Measurements from ENCODE around the gene METTL15.
A peak's percentile ranks its signal among the peaks of the same experiment; 100 is the strongest.

GRCh38 chr11:28346209-28346608 is 238.0 kb downstream of the METTL15 start:
- TF ChIP-seq POLR2A (IDR thresholded peaks at IDR 0.05; ENCODE audit: low read length) = no peak
- TF ChIP-seq, protein P1, sequence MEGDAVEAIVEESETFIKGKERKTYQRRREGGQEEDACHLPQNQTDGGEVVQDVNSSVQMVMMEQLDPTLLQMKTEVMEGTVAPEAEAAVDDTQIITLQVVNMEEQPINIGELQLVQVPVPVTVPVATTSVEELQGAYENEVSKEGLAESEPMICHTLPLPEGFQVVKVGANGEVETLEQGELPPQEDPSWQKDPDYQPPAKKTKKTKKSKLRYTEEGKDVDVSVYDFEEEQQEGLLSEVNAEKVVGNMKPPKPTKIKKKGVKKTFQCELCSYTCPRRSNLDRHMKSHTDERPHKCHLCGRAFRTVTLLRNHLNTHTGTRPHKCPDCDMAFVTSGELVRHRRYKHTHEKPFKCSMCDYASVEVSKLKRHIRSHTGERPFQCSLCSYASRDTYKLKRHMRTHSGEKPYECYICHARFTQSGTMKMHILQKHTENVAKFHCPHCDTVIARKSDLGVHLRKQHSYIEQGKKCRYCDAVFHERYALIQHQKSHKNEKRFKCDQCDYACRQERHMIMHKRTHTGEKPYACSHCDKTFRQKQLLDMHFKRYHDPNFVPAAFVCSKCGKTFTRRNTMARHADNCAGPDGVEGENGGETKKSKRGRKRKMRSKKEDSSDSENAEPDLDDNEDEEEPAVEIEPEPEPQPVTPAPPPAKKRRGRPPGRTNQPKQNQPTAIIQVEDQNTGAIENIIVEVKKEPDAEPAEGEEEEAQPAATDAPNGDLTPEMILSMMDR (IDR thresholded peaks at IDR 0.05) = no peak
- TF ChIP-seq, protein P2, sequence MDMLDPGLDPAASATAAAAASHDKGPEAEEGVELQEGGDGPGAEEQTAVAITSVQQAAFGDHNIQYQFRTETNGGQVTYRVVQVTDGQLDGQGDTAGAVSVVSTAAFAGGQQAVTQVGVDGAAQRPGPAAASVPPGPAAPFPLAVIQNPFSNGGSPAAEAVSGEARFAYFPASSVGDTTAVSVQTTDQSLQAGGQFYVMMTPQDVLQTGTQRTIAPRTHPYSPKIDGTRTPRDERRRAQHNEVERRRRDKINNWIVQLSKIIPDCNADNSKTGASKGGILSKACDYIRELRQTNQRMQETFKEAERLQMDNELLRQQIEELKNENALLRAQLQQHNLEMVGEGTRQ (IDR thresholded peaks at IDR 0.05) = no peak
- TF ChIP-seq, protein P3, sequence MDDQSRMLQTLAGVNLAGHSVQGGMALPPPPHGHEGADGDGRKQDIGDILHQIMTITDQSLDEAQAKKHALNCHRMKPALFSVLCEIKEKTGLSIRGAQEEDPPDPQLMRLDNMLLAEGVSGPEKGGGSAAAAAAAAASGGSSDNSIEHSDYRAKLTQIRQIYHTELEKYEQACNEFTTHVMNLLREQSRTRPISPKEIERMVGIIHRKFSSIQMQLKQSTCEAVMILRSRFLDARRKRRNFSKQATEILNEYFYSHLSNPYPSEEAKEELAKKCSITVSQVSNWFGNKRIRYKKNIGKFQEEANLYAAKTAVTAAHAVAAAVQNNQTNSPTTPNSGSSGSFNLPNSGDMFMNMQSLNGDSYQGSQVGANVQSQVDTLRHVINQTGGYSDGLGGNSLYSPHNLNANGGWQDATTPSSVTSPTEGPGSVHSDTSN (IDR thresholded peaks at IDR 0.05) = no peak
- no peak for TF ChIP-seq NPAS2 (CRISPR knock-in tag; IDR thresholded peaks at IDR 0.05; ENCODE audit: borderline replicate concordance)
- TF ChIP-seq BHLHE40 (IDR thresholded peaks at IDR 0.05; ENCODE audit: low read depth, low read length) = no peak
- no peak for TF ChIP-seq CHD4 (IDR thresholded peaks at IDR 0.05; ENCODE audit: borderline replicate concordance)
- peak in 1 of 2 experiments; percentile 58; a peak in 2 of 4 replicates for TF ChIP-seq CEBPB (IDR thresholded peaks at IDR 0.05)
- TF ChIP-seq, protein P4, sequence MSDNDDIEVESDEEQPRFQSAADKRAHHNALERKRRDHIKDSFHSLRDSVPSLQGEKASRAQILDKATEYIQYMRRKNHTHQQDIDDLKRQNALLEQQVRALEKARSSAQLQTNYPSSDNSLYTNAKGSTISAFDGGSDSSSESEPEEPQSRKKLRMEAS (IDR thresholded peaks at IDR 0.05) = no peak
- no peak for TF ChIP-seq MYC (IDR thresholded peaks at IDR 0.05; ENCODE audit: borderline replicate concordance, low read length)
- no peak for TF ChIP-seq RAD21 (conservative IDR thresholded peaks at IDR 0.05 in 1 of 2, IDR thresholded peaks at IDR 0.05 in 1 of 2)
- TF ChIP-seq HDAC2 (IDR thresholded peaks at IDR 0.05) = no peak
